Lower lobe of right lung (tissue), 2 donors: ENCODE measurements around the gene ZNF358. TPM values are rescaled to one million over a fixed set of nuclear protein-coding genes. Genes with fewer than 3 reads are reported as not detected.

Experiments used
- ATAC-seq, 2 donors: fragments of 200-7000 bp; cut with Tn5 transposase; one replicate each; pipeline ENCODE4 v1.9.1; 2020 to 2022; ENCODE audit warnings: mild to moderate bottlenecking in 2 of 2, moderate library complexity in 2 of 2
- DNase-seq: peaks from one replicate; pipeline ENCODE4 v3.0.0-alpha.2; 2020
- H3K27ac ChIP-seq: fragments of 200-600 bp; one replicate; pipeline ENCODE4 v1.8.0; 2022
- H3K27me3 ChIP-seq: fragments of 200-600 bp; one replicate; pipeline ENCODE4 v1.8.0; 2022; ENCODE audit warnings: low read depth
- H3K36me3 ChIP-seq: fragments of 200-600 bp; one replicate; pipeline ENCODE4 v1.8.0; 2022; ENCODE audit warnings: mild to moderate bottlenecking
- H3K4me1 ChIP-seq: fragments of 200-600 bp; one replicate; pipeline ENCODE4 v1.8.0; 2022
- H3K4me3 ChIP-seq: fragments of 200-600 bp; one replicate; pipeline ENCODE4 v1.8.0; 2022; ENCODE audit warnings: mild to moderate bottlenecking
- H3K9me3 ChIP-seq: fragments of 200-600 bp; one replicate; pipeline ENCODE4 v1.8.0; 2022
- CTCF ChIP-seq: fragments of 200-600 bp; IDR thresholded peaks from one replicate; pipeline ENCODE4 v1.8.0; 2022; ENCODE audit warnings: antibody characterized with exemption, mild to moderate bottlenecking
- intact Hi-C: fragments of 100-400 bp; cut with DNase I; formaldehyde crosslinking; loops from one replicate; pipeline ENCODE4 v1.11.0; 2022
- total RNA-seq: library from RNA; stranded (reverse); fragmentation: NEBNext Ultra II Directional; extraction: Animal tissue kit (Norgen Biotek cat#: 25700); gene quantifications from one replicate; pipeline ENCODE4 v1.2.1, GENCODE V29; 2021
- donor health status: DM: no; HTN: yes; CAD: no; lungs with severe emphysema.

ZNF358 gene
- total RNA-seq, 1 donor from 2014 or later = 54.9 TPM

GRCh38 chr19:7483720-7484201, 32.1 kb upstream of the ZNF358 start:
- H3K27me3 ChIP-seq = no peaks in the 10 kb centered on the region
- DNase-seq (no peak), ATAC-seq (no peak)
- H3K36me3 ChIP-seq = no peaks in the 10 kb centered on the region
- peak overlapping the region; percentile 62 for H3K27ac ChIP-seq
- TF ChIP-seq CTCF = no peak
- peaks cover 22% of the 10 kb centered on the region for H3K4me1 ChIP-seq
- no peak overlapping the region for H3K4me3 ChIP-seq
- intact Hi-C loops = no loop called here
- no peaks in the 10 kb centered on the region for H3K9me3 ChIP-seq

- Histone ChIP-seq H3K9me3 (no peaks in the 10 kb centered on the region), H3K27me3 (no peaks in the 10 kb centered on the region), H3K36me3 (no peaks in the 10 kb centered on the region), H3K4me1 (peaks cover 26% of the 10 kb centered on the region), H3K27ac (no peak overlapping the region), H3K4me3 (no peak overlapping the region)
- intact Hi-C loops = no loop called here
- ATAC-seq = no peak
- TF ChIP-seq CTCF = no peak
- no peak for DNase-seq
These were observed 29.0 kb upstream of the ZNF358 start for GRCh38 chr19:7486923-7487322.

GRCh38 chr19:7488736-7489353, 27.1 kb upstream of the ZNF358 start, which contains the start of gene PEX11G:
TSS of gene PEX11G (minus strand) at chr19:7489035. CDS start at chr19:7489010, 25 bp downstream.
- no peaks in the 10 kb centered on the region for H3K36me3 ChIP-seq
- no peaks in the 10 kb centered on the region for H3K27me3 ChIP-seq
- H3K27ac ChIP-seq = peak within 1 kb of the TSS; percentile 88
- intact Hi-C loops = no loop called here
- H3K4me1 ChIP-seq = peaks cover 19% of the 10 kb centered on the region
- DNase-seq (peak; percentile 93), ATAC-seq (peak; percentile 97)
- peak within 1 kb of the TSS; percentile 64 for H3K4me3 ChIP-seq
- H3K9me3 ChIP-seq = no peaks in the 10 kb centered on the region
- no peak for TF ChIP-seq CTCF

GRCh38 chr19:7489609-7490044, 26.3 kb upstream of the ZNF358 start:
- DNase-seq = no peak
- Histone ChIP-seq H3K27ac (peak overlapping the region; percentile 88), H3K36me3 (no peaks in the 10 kb centered on the region), H3K27me3 (no peaks in the 10 kb centered on the region), H3K4me3 (peak overlapping the region; percentile 64), H3K9me3 (no peaks in the 10 kb centered on the region), H3K4me1 (peaks cover 25% of the 10 kb centered on the region)
- no peak for TF ChIP-seq CTCF
- ATAC-seq = no peak
- intact Hi-C loops = no loop called here

GRCh38 chr19:7492142-7492541, 23.8 kb upstream of the ZNF358 start:
- DNase-seq (no peak), ATAC-seq (peak; percentile 4 to 22)
- no peaks in the 10 kb centered on the region for H3K27me3 ChIP-seq
- peak overlapping the region; percentile 51 for H3K27ac ChIP-seq
- no peak overlapping the region for H3K4me3 ChIP-seq
- intact Hi-C loops = no loop called here
- H3K36me3 ChIP-seq = no peaks in the 10 kb centered on the region
- peaks cover 27% of the 10 kb centered on the region for H3K4me1 ChIP-seq
- H3K9me3 ChIP-seq = no peaks in the 10 kb centered on the region
- TF ChIP-seq CTCF = no peak
